Measurements from ENCODE around the gene SCML1. TPM values are rescaled to one million over a fixed set of nuclear protein-coding genes. Genes with fewer than 3 reads are reported as not detected.

SCML1 gene
- total and polyA plus RNA-seq, 2 of the 8 experiments (the other 6 are each of a cell fraction or from before 2014, with no cell fraction given), result 2.2 to 2.5 TPM

- H3K23ac ChIP-seq (ENCODE audit: insufficient read length), result no peak overlapping the region
- H3K9me3 ChIP-seq (ENCODE audit: insufficient read depth in 2 of 2, low read depth in 1 of 2, low read length in 1 of 2), result no peaks in the 10 kb centered on the region
- FAIRE-seq, result peak; percentile 63
- H3K4me2 ChIP-seq (ENCODE audit: insufficient read depth in 1 of 2, low read depth in 2 of 2, low read length in 2 of 2), result no peak overlapping the region
- no peak overlapping the region for H3K18ac ChIP-seq (ENCODE audit: extremely low read depth, low read length)
- no peak overlapping the region for H2BK15ac ChIP-seq (ENCODE audit: low read length)
- H3K14ac ChIP-seq (ENCODE audit: insufficient read length), result no peak overlapping the region
- H4K20me1 ChIP-seq (replicated peaks in 1 of 2; ENCODE audit: control insufficient read depth in 1 of 2, insufficient read depth in 2 of 2, low read length in 2 of 2), result no peaks in the 10 kb centered on the region
- no peaks in the 10 kb centered on the region for H3K4me1 ChIP-seq (replicated peaks in 1 of 4; ENCODE audit: control insufficient read depth in 3 of 4, insufficient read depth in 4 of 4, low read length in 3 of 4)
- no peak overlapping the region for H3K27ac ChIP-seq (ENCODE audit: low read depth, low read length)
- no peaks in the 10 kb centered on the region for H3K27me3 ChIP-seq (replicated peaks in 1 of 4; ENCODE audit: control insufficient read depth in 3 of 4, extremely low read depth in 1 of 4, insufficient read depth in 3 of 4, low read length in 3 of 4)
- no peak overlapping the region for H3K56ac ChIP-seq (replicated peaks; ENCODE audit: insufficient read length, low read depth, low read length)
- H2AFZ ChIP-seq (ENCODE audit: low read length), result no peak overlapping the region
- H2AK5ac ChIP-seq (ENCODE audit: low read depth, low read length), result no peak overlapping the region
- no peak overlapping the region for H3K4ac ChIP-seq (replicated peaks; ENCODE audit: insufficient read length, low read depth, low read length)
- no peaks in the 10 kb centered on the region for H3K79me2 ChIP-seq (ENCODE audit: control insufficient read depth in 1 of 2, insufficient read depth in 2 of 2, low read length in 2 of 2)
- no peak overlapping the region for H3K9ac ChIP-seq (replicated peaks in 1 of 4; ENCODE audit: extremely low read depth in 1 of 4, low read depth in 3 of 4, low read length in 3 of 4)
- H4K5ac ChIP-seq (ENCODE audit: insufficient read length, low read depth, low read length), result no peak overlapping the region
- no peak overlapping the region for H3K4me3 ChIP-seq (ENCODE audit: extremely low read depth in 1 of 4, insufficient read depth in 2 of 4, low read depth in 3 of 4, low read length in 4 of 4)
- no peaks in the 10 kb centered on the region for H3K36me3 ChIP-seq (ENCODE audit: control insufficient read depth in 2 of 4, insufficient read depth in 4 of 4, low read length in 3 of 4)
- ChIA-PET POLR2A (ENCODE audit: partially characterized antibody) (no interaction called here), CTCF (ENCODE audit: partially characterized antibody) (no interaction called here)
- DNase-seq (ENCODE audit: low read depth in 1 of 2, low spot score in 2 of 2), result no peak
- H3K23me2 ChIP-seq (ENCODE audit: low read depth, low read length), result no peaks in the 10 kb centered on the region; the same call in 1 of the 2 replicates
- WGBS, 2 experiments (ENCODE audit: extremely low coverage in 1 of 2, insufficient coverage in 1 of 2, insufficient read length in 1 of 2, insufficient replicate concordance in 2 of 2, low coverage in 1 of 2, low lambda C conversion rate in 2 of 2, missing lambda C conversion rate in 1 of 2), result 89% methylated on average over 1 of the region's 1 CpG; no CpG with 5 or more reads in 1 of the 2 experiments
- no peaks in the 10 kb centered on the region for H3K79me1 ChIP-seq (ENCODE audit: low read depth, low read length)
- no peak overlapping the region for H2BK120ac ChIP-seq (replicated peaks; ENCODE audit: low read depth, low read length)
- H2BK5ac ChIP-seq (ENCODE audit: low read depth, low read length), result no peak overlapping the region
- H2BK12ac ChIP-seq (ENCODE audit: low read depth, low read length), result no peak overlapping the region
- H2BK20ac ChIP-seq (ENCODE audit: low read length), result no peak overlapping the region
- H4K91ac ChIP-seq (replicated peaks; ENCODE audit: insufficient read length, low read length), result no peak overlapping the region
- H4K8ac ChIP-seq (ENCODE audit: extremely low read depth, insufficient read depth, low read length), result no peak overlapping the region
- TF ChIP-seq SUZ12 (IDR thresholded peaks at IDR 0.05; ENCODE audit: low read length) (no peak), HDAC2 (IDR thresholded peaks at IDR 0.05; ENCODE audit: borderline replicate concordance in 1 of 2, low read depth in 2 of 2, low read length in 2 of 2) (no peak), CBX5 (IDR thresholded peaks at IDR 0.05; ENCODE audit: low read depth, low read length) (no peak), CEBPB (IDR thresholded peaks at IDR 0.05; ENCODE audit: low read depth, low read length) (no peak), JUND (IDR thresholded peaks at IDR 0.05; ENCODE audit: low read length) (no peak), RNF2 (IDR thresholded peaks at IDR 0.05; ENCODE audit: borderline replicate concordance, low read depth, low read length, missing control alignments, poor library complexity, severe bottlenecking) (no peak), GABPA (IDR thresholded peaks at IDR 0.05; ENCODE audit: borderline replicate concordance, insufficient read depth, low read length) (no peak), ATF3 (IDR thresholded peaks at IDR 0.05; ENCODE audit: insufficient read depth, low read depth, low read length) (no peak), KDM1A (IDR thresholded peaks at IDR 0.05; ENCODE audit: borderline replicate concordance, low read length) (no peak), YY1 (IDR thresholded peaks at IDR 0.05; ENCODE audit: low read depth, low read length) (no peak), NRF1 (IDR thresholded peaks at IDR 0.05; ENCODE audit: low read depth, low read length) (no peak), JUN (IDR thresholded peaks at IDR 0.05; ENCODE audit: low read depth, low read length) (no peak), KDM4A (IDR thresholded peaks at IDR 0.05; ENCODE audit: low read depth, low read length, severe bottlenecking) (no peak)
Observed at GRCh38 chrX:17759990-17760389, 22.7 kb downstream of the SCML1 start.
